GM06990 (cell line): Measurements from ENCODE around the gene TMEM151B.

Experiments used
- DNase-seq: peaks from one replicate; pipeline ENCODE4 v3.0.0-alpha.2; 2011; ENCODE audit not compliant: insufficient read length; ENCODE audit errors: extremely low read depth
- H3K27me3 ChIP-seq: replicated peaks from 2 replicates; pipeline ENCODE4 v1.6.0; 2011; ENCODE audit warnings: low read length; ENCODE audit not compliant: control insufficient read depth, insufficient read depth
- H3K36me3 ChIP-seq: 2 replicates; pipeline ENCODE4 v1.5.1; 2011; ENCODE audit warnings: low read length; ENCODE audit not compliant: control insufficient read depth, insufficient read depth
- H3K4me3 ChIP-seq: replicated peaks from 2 replicates; pipeline ENCODE4 v1.5.1; 2011; ENCODE audit warnings: low read depth, mild to moderate bottlenecking, control low read depth, low read length
- TF ChIP-seq, protein P1 (sequence below): IDR thresholded peaks from 2 replicates; pipeline ENCODE4 v1.5.1; 2011; ENCODE audit warnings: low read length, control low read depth, mild to moderate bottlenecking, inconsistent platforms; ENCODE audit not compliant: insufficient read depth, poor library complexity, severe bottlenecking

TMEM151B gene

DNA sequence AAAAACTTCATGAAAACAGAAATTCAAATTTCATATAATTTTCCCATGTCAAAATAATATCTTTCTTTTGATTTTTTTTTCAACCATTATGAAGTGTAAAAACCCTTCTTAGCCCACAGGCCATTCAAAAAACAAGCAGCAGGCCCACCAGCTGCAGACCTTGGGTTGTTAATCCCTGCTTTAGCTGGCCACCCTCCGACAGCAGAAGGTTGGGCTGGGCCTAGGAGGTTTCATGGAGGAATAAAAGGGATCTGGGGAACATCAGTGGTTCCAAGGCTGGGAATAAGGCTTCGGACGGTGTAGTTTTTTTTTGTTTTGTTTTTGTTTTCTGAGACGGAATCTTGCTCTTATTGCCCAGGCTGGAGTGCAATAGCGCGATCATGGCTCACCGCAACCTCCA, 26.9 kb upstream of the TMEM151B start:
- no peaks in the 10 kb centered on the region for H3K27me3 ChIP-seq
- DNase-seq = no peak
- H3K36me3 ChIP-seq = no peaks in the 10 kb centered on the region
- H3K4me3 ChIP-seq = no peak overlapping the region
- TF ChIP-seq, protein P1, sequence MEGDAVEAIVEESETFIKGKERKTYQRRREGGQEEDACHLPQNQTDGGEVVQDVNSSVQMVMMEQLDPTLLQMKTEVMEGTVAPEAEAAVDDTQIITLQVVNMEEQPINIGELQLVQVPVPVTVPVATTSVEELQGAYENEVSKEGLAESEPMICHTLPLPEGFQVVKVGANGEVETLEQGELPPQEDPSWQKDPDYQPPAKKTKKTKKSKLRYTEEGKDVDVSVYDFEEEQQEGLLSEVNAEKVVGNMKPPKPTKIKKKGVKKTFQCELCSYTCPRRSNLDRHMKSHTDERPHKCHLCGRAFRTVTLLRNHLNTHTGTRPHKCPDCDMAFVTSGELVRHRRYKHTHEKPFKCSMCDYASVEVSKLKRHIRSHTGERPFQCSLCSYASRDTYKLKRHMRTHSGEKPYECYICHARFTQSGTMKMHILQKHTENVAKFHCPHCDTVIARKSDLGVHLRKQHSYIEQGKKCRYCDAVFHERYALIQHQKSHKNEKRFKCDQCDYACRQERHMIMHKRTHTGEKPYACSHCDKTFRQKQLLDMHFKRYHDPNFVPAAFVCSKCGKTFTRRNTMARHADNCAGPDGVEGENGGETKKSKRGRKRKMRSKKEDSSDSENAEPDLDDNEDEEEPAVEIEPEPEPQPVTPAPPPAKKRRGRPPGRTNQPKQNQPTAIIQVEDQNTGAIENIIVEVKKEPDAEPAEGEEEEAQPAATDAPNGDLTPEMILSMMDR = no peak

DNA sequence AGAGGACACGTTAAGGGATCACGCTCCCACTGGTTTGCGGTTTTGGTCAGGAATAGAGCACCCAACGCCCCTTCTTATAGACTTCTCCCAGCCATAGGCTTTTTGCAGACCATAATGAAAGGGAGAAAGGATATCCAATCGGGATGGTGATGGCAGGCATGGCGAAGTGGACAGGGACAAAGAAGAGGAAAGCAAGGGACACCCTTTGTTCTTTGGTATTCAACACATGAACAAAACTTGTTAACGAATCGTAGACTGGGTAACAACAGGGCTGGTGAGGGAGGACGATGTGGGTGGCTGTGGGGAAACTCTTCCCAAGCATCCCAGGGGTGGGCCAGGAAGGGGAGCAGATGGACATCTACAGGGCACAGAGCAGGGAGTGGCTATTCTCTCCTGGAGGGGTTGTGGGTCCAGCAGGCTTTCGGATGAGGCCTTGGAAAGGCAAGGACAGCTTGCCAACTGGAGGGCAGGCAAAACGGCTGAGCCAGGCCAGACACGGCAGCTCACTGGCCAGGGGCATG, 24.8 kb upstream of the TMEM151B start:
- TF ChIP-seq, protein P1 = no peak
- Histone ChIP-seq H3K4me3 (peak overlapping the region; percentile 91), H3K36me3 (peaks cover 15% of the 10 kb centered on the region), H3K27me3 (no peaks in the 10 kb centered on the region)
- no peak for DNase-seq

DNA sequence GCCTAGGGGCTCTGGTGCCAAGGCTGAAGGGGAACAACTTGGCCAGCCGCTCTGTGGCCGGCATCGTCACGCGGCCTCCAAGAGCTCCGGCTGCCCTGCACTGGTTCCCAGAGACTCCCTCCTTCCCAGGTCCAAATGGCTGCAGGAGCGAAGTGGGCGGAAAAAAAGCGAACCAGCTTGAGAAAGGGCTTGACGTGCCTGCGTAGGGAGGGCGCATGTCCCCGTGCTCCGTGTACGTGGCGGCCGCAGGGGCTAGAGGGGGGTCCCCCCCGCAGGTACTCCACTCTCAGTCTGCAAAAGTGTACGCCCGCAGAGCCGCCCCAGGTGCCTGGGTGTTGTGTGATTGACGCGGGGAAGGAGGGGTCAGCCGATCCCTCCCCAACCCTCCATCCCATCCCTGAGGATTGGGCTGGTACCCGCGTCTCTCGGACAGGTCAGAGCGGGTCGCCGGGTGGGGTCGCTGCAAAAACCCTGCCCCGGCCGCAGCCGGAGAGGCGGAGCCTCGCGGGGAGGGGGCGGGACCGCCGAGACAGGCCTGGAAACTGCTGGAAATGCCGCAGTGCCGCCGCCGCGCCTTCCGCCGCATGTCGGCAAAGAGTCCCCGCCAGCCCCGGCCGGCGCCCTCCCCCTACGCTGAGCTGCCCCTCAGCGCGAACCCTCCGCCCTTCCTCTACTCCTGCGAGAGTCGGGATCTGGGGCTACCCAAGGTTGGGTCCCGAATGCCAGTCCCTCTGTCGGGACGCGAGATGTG, 24.2 kb upstream of the TMEM151B start:
- TF ChIP-seq, protein P1 = peak; percentile 53
- peak; percentile 94 for DNase-seq
- H3K36me3 ChIP-seq = peaks cover 20% of the 10 kb centered on the region

DNA sequence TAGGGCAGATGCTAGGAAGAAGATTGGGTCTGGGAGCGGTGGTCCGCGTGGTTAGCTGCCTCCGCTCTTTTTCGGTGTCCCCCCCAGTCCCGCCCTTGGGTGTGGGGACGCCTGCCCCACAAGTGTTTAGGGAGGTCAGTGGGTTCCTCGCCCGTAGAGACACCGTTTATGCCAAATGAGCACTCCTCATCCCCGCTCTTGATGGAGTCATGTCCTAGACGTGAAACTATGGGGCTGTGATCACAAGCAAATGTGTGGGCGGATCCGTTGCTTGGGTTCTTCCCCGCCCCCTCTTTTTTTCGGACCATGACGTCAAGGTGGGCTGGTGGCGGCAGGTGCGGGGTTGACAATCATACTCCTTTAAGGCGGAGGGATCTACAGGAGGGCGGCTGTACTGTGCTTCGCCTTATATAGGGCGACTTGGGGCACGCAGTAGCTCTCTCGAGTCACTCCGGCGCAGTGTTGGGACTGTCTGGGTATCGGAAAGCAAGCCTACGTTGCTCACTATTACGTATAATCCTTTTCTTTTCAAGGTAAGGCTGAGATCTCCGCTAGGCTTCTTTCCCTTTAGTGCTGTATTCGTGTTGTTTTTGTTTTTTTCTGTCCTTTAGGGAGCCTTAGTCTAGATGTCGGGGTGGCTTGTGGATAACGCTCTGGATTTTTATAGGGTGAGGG, 23.4 kb upstream of the TMEM151B start, which contains the start of gene HSP90AB1:
HSP90AB1 (plus strand) TSS at position 439 of the 675 bp plus-strand sequence. CDS start 1,529 bp downstream, outside the sequence.
- DNase-seq = peak; percentile 97
- Histone ChIP-seq H3K36me3 (peaks cover 23% of the 10 kb centered on the region), H3K27me3 (no peaks in the 10 kb centered on the region), H3K4me3 (peak within 1 kb of the TSS; percentile 91)
- TF ChIP-seq, protein P1 = no peak

More for the DNA sequence above, 24.2 kb upstream of the TMEM151B start:
- Histone ChIP-seq H3K27me3 (no peaks in the 10 kb centered on the region), H3K4me3 (peak overlapping the region; percentile 91)

DNA sequence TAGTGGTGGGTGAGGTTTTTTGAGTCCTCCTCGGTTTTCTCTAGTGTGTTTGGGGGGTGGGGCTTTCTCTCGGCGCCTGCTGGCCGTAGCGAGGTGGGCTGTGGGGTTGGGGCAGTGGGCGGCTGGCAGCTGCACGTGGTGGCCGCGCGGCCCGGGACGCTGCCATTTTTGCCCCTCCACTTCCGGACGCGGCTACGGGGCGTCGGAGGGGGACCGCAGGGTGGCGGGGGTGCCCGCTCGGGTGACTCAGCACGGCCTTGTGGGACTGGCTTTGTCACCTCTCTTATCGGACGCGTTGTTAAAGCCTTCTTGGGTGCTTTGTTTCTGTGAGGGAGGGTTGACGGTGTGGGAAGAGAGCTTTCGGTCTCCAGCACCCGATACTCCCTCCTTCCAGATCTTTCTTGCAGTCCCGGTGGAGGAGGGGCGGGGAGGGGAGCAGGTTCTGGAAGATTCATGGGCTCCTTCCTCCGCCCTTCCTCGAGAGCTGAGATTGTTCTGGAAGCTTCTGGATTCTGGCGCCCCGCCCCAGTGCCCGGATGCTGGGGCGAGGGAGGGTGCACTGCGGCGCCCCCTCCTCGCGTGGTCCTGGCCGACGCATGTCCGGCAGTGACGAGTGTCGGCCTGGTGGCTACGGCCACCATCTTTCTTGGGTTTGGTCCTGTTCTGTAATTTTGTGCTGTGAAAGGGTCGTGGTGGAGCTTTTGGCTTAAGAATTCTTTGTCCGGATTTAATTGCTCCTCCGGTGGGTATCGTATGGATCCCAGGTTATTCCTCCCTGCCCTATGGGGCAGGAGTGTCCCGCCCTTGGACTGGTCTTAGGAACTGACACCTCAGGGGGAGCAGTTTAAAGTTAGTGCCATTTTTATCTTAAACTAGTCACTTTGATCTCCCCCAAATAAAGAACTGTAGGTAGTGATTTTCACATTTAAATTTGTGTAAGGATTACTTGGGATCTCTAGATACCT, 22.6 kb upstream of the TMEM151B start:
- DNase-seq = peak; percentile 81
- H3K36me3 ChIP-seq = peaks cover 26% of the 10 kb centered on the region
- TF ChIP-seq, protein P1 = no peak

More for the DNA sequence above, 22.6 kb upstream of the TMEM151B start:
- Histone ChIP-seq H3K4me3 (peak overlapping the region; percentile 91), H3K27me3 (no peaks in the 10 kb centered on the region)
